Right renal pelvis (tissue), 4 donors: ENCODE results near the gene TUBA1C. TPM values are rescaled to one million over a fixed set of nuclear protein-coding genes. Genes with fewer than 3 reads are reported as not detected.

Experiments used
- DNase-seq, 4 donors: peaks; one replicate each; pipeline ENCODE4 v3.0.0-alpha.2; 2013; ENCODE audit warnings: low read depth in 4 of 4, low spot score in 3 of 4, missing footprints in 1 of 4
- polyA plus RNA-seq, 4 donors: library from polyadenylated mRNA; unstranded; fragments of 120-200 nt; gene quantifications; one replicate each; pipeline ENCODE4 v1.2.1, GENCODE V29; 2013; ENCODE audit not compliant: insufficient read length in 4 of 4

The TUBA1C gene
- polyA plus RNA-seq: 100 to 1,000 TPM; 125 to 166 (median 139) TPM

DNA sequence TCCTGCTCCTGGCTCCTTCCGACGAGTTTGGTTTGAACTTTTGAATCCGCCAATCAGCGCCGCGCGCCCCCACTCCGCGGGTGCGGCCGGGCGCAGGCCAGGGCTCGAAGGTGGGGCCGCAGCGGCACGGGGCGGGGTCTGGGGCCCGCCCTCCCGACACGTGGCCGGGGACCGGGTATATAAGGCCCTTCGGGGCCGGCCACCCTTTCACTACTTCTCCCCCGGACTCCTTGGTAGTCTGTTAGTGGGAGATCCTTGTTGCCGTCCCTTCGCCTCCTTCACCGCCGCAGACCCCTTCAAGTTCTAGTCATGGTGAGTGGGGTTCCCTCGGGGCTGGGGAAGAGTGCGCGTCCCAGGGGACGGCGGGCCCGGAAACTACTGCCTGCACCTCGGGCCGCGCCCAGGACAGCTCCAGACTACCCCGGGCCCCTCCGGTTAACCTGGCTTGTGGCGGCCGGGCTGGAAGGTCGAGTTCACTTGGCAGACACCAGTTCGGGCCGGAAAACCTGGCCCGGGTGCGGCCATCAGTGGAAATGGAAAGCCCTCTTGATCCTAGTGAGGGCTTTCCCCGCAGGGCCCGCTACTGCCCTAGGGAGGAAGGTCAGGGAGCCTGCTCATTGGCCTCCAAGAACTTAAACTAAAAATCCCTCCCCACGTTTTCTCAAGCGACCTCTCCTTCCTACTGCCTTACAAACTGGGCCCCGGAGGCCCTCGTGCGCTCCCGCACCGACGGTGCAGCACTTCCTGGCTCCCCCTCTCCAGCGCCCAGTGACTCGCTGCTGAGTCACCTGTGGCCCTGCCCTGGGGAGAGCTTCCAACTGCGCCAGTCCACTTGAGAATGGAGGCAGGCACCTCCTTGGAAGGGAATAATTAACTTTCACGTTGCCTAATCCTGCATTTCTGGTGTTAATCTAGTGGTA, at the start of gene TUBA1C:
TSS of gene TUBA1C (plus strand) at position 210 of the 920 bp plus-strand sequence. CDS start at position 310, 100 bp downstream.
- DNase-seq: peak; percentile 82 to 85 (median 84)

DNA sequence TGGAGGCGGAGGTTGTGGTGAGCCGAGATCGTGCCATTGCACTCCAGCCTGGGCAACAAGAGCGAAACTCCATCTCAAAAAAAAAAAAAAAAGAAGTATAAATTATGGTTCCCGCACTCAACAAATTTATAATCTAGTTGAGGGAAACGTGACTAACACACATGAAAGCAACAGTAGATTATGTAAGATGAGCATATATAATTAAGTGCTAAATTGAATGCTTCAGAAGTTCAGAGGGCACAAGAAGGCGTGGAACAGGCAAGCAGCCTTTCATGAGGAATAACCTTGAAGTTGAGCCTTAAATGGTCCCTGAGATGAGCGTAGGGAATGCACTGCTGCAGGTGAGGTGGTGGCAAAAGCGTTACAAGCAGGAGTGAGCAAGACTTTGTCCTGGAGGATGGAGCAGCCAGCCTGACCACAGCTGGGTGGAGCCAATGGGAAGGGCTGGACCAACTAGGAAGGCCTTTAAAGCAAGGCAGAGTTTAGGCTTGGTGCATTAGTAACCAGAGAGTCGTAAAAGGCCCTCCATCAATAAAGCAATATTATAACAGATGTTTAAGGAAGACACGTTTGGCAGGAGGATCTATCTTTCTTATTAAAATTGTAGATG, 45.4 kb upstream of the TUBA1C start:
- no peak for DNase-seq

DNA sequence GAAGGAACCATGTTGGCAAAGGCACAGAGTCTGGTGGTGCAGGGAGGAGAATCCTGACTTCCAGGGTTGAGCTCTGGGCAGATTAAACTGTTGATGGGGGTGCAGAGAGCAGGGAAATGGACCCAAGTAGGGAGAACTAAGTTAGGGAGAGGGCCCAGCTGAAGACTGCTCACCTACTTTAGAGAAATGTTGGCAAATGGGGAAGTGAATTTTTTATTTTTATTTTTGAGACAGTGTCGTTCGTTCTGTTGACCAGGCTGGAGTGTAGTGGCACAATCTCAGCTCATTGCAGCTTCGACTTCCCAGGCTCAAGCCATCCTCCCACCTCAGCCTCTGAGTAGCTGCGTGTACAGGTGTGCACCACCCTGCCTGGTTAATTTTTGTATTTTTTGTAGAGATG, 43.9 kb upstream of the TUBA1C start:
- DNase-seq: no peak

DNA sequence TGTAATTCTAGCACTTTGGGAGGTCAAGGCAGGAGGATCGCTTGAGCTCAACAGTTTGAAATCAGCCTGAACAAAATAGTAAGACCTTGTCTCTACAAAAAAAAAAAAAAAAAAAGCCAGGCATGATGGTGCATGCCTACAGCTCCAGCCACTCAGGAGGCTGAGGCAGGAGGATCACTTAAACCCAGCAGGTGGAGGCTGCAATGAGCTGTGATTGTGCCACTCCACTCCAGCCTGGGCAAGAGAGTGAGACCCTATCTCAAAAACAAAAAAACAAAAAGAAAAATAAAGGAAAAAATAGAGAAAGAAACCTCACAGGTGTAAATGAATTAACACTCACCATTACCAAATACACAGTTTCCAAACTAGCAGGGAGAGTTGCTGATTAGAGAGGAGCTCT, 41.8 kb upstream of the TUBA1C start:
- DNase-seq: no peak

DNA sequence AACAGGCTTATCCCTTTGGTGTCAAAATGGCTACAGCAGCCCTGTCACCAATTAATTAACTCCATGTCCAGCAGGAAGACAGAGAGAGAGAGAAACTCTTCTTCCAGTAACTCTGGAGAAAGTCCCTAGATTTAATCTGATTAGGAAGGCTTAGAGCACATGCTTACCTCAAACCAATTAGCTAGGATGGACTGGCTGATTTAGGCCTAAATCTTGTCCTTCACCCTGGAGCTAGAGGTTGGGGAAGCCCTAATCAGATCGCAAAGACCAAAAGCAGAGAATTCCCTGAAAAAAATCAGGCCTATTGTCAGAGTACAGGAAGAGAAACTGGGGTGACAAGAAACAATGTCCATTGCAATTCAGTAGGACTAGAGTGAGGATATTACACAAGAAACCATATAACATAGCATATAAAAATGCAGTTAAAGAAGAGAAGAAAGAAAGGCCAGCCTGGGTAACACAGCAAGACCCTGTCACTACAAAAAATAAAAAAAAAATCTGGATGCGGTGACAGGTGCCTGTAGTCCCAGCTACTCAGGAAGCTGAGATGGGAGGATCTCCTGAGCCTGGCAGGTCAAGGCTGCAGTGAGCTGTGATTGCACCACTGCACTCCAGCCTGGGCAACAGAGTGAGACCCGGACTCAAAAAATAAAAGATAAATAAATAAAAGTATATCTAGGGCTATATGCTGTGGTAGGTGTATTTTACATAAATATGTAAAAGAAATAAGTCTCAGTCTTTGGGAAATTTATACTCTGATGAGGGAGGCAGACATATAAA, 41.1 kb upstream of the TUBA1C start:
- DNase-seq: no peak

DNA sequence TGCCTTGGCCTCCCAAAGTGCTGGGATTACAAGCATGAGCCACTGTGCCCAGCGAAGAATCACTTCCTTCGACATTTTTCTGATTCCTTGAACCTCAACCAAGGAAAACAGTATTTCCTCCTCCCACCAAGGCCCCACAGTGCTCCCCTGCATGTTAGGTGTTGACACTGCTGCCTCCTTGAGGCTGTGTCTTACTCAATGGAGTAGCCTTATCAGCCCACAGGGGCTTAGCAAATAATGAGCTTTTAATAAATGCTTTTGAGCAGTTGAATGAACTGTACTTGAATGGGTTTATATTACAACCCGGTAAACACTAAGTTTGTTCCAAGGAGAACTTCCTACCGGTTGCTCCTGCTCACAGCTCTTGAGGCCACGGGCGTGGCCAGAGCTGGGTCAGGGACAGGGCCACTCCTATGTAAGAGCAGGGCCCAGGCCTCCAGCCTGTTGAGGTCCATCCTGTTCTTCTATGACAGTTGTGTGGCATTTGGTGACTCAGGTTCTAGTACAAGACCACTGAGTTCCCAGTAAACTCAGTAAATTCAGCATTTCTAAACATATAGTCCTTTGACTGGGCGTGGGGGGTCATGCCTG, 39.2 kb upstream of the TUBA1C start:
- no peak for DNase-seq

DNA sequence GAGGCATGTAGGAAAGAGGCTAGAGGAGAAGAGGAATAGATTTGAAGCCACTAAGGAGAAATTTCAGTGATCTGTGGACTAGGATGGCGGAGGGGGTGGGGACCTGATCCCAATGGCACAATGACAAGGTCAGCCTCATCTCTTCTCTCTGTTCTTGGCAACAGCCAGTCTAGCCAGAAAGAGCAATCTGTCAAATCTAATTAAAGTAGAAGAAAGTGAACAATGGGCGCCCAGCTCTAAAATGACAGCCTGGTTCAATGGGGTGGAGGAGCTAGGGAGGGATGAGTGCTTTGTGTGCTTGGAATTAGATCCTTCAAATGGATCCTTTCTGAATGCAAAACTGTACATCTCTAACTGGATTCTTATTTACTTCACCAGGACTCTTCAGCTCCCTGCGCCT, 37.2 kb upstream of the TUBA1C start:
- DNase-seq: no peak

DNA sequence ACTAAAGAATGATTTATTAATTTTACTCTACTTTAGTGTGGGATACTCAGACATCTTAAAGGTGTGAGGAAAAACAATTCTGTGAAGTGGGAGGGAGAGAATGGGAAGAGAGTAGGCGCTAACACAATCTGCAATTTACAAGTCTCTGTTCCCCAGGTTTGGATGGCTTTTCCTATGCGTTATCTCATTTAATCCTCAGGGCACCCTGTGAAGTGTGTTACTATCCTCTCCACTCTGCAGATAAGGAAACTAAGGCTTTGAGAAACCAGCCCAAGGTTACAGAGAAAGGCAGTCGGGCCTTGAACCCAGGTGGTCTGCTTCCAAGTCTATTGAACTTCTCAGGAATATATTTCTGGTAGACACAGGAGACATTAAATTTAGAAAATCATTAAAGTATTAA, 36.2 kb upstream of the TUBA1C start:
- no peak for DNase-seq

DNA sequence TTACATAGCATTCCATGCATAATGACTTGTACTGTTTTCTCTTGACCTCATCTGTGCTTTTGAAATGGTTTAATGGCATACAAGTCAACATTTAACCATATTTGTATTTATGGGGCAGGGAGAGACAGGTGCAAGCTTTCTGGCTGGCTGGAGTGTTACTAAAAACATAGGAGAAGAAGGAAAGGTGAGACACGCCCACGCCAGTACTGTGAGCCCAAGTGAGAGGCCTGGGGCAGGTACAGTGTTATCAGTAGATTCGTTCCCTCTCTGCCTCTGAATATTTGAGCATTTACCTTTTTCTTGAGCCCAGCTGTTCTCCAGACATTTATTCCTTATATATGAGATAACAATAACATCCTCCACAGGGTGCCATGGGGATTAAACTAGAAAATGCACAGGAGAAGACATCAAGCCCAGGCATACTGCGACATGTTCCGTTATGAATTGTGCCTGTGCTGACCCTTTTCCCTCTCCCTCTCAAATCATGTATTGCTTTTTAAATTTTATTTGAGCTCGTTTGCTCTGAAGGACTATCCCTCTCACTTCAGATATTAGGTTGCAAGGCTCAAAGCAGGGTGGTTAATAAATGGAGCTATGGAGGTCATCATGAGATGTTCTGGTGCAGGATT, 34.6 kb upstream of the TUBA1C start:
- DNase-seq: no peak

DNA sequence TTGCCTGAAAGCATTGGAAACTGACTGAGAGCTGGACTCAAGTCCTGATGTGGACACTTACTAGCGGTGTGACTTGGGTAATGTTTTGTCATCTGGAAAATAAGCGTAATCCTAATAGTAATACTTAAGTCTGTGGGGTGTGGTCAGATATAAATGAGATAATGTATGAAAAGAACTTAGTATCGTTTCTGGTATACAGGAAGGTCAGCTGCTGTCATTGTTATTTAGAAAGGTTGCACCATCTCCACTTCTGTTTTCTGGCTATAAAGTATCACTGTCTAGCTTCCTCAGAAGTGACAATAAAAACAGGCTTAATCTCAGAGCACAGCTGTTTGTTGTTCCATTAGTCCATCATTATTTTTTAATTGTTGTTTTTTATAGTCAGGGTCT, 34.1 kb upstream of the TUBA1C start:
- no peak for DNase-seq

DNA sequence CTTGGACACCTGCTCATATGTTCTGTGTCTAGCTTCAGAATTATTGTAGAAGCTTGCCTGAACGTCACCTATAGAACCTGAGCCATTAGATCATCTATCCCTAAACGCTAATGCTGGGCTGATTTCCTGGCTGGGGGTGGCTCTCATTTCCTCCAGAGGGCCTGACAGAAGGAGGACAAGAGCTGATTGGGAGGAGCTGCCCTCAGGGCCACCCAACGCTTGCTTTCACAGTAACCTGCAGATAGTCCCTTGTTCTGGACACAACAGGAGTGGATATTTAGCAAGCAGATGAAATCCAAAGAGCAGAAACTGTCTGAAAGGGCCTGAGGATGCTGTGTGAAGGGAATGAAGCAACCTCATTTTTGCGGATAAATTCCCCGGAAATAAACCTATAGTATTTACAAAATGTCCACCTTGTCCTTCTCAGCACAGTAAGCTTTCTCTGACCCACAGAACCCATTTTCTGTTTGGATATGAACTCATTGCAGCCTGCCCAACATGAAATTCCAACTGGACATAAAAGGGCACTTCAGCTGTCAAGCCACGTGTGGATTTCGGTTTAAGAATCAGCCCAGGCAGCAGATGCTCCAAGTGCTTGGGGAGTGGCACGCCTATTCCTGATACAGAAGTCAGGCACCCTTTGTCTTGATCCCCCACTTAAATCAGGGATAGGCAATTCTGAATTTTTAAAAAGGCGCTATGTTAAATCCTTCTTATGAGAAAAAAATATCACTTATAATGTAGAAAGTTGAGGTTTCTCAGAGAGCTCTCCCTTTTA, 32.8 kb upstream of the TUBA1C start:
- DNase-seq: no peak

DNA sequence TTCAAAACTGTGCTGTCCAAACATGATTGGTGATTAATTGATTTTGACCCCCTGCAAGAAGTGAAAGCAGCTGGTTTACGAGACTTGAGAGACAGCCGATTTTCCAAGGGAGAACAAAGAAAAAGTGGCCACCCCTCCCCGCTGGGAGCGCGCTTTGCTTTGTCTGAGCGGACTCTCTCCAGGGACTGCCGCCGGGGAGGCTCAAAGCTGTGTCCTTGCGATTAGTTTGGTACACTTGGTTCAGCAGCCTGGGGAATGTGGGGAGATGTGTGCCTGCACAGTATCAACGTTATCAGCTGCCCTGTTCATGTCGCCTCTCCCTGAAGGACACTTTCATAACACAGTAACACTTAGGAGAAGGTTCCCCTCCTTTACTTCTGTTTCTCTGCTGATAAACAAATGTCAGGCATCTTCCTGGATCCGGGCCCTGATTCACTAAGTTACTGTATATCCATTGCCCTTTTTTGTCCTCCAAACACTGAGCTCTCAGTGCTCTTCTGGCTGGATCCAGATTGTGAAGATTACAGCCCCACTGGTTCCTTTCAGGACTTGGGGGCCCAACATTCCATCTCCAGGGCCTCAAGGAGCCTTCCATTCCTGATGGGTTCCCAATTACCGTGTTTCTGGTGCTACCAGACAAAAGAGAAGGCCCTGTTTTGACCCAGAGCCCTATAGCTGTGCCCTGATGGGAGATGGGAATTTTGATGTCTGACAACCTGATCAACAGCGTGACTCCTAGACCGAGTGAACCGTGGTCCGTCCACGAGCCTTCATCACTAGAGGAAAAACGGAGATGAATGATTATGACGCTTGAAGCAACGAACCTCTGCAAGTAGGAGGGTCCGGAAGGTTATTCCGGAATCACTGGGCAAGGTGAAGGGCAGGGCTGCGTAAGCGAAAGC, 31.7 kb upstream of the TUBA1C start:
- DNase-seq: peak in 1 of 4 donors; percentile 47

DNA sequence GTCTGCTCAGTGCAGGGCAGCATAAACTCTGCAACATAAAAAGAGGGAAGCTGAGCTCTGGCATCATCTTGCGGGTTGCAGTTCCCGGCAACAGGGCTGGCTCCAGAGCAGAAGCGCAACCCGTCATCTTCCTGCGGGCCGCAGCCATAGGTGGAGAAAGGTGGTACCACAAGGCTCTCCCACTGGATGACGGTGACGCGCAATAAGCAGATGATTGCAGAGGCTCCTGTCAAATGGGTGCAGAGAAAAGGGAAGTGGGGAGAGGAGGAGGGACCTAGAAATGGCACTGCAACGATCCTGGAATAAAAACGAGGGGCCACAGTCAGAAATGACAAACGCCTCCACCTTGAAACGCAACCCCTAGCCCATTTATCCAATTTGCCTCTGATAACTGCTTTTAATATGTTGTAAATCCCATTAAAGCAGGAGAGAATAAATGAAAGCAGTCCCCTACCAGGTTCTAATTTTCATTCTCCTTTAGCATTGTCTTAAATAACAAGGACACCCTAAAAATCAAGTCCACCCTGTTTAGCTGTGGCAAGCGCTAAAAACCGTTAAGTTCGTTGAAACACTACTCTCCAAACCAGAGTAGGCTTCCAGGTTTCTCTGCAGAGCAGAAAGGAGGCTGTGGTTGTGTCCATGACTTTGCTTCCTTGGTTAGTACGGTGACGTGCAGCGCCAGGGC, 30.9 kb upstream of the TUBA1C start:
- no peak for DNase-seq

DNA sequence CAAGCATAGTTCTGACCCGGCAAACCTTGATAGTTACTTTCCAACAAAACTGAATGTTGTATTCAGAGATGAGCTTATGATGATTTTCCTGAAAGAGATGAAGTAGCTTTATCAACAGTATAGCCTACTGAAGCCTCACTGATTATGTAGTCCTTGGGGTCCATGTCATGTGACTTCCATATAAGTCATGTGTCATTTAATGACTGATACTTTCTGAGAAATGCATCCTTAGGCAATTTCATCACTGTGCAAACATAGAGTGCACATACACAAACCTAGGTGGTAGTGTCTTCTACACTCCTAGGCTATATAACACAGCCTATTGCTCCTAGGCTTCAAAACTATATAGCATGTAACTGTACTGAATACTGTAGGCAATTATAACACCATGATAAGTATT, 28.5 kb upstream of the TUBA1C start:
- no peak for DNase-seq

DNA sequence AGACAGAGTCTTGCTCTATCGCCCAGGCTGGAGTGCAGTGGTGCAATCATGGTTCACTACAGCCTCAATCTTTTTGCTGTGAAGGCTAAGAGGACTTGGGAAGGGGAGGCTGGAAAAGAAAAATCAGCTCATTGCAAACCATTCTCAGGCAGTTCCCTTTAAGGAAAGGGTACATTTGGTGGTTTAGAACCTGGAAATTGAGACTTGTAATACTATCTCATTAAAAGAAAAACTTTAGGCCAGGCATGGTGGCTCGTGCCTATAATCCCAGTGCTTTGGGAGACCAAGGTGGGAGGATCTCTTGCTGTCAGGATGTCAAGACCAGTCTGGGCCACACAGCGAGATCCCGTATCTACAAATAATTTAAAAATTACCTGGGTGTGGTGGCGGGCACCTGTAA, 21.3 kb upstream of the TUBA1C start:
- no peak for DNase-seq

DNA sequence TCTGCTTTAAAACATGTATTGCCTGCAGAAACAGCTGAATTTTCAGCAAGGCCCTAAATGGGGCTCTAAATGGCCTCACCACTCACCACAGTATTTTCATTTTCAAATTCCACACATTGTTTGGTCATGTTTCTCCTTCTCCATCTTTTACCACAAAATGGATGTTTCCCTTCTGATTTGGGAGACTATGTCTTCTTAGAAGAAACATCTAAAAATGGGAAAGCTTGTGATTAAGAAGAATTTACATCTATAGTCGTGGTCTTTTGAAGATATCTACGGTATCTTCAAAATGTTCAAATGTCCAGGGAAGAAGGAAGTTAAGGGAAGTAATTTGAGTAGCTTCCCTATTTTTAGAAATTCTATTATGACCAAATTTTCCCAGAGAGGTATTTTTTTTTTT, 20.7 kb upstream of the TUBA1C start:
- DNase-seq: no peak

DNA sequence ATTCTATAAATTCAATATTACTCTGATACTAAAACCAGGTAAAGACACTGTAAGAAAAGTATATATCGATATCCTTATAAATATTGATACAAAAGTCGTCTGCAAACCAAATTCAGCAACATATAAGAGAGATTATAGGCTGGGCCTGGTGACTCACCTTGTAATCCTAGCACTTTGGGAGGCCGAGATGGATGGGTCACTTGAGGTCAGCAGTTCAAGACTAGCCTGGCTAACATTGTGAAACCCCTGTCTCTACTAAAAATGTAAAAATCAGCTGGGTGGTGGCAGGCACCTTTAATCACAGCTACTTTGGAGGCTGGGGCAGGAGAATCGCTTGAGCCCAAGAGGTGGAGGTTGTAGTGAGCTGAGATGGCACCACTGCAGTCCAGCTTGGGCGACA, 13.5 kb upstream of the TUBA1C start:
- no peak for DNase-seq

DNA sequence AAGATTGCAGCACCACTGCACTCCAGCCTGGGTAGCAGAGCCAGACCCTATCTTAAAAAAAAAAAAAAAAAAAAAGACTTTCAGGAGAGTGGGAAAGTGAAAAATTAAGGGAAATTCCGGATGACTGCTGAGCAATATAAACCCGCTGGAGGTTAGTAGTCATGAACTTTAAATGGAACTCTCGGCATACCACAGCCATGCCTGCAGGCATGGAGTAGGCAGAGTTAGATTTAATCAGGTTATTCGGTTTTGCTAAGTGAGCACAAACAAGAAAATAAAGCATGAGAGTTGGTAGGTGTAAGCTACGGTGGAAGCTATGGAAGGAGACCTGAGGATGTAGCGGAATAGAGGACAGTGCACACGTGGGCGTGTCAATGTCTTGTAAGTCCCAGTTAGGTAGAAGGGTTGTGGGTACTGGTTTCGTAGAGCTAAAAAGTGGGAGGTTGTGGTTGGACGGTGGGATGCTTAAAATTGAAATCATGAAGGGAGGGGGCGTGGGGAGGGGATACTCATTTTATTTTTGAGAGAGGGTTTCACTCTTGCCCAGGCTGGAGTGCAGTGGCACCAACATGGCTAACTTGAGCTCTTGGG, 11.8 kb upstream of the TUBA1C start:
- no peak for DNase-seq
